Measurements from ENCODE around the gene FRMD4A.

DNA sequence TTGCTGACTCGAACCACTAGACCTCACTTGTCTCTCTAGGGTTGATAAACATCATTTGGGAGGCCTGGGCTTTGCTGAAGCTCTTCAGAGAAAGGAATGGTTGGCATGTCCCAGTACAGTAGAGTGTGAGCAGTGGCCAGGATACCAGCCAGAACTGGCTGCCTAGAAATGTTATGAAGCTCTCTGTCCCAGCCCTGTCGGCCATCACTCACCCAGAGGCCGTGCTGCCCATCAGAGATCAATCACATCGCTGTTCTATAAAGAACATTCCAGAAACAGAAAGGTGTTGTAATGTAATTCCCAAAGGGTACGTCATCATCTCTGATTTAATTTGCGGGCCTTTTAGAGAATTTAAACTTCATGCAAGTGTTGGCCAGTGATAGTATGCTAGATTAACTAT is 632.5 kb downstream of the FRMD4A start:
- no peak for TF ChIP-seq FOXM1 (IDR thresholded peaks at IDR 0.05; ENCODE audit: borderline replicate concordance)
- TF ChIP-seq ARNT (IDR thresholded peaks at IDR 0.05) = no peak
- no peak for TF ChIP-seq HDGF (IDR thresholded peaks at IDR 0.05; ENCODE audit: borderline replicate concordance)
